Spleen (tissue), 7 donors: ENCODE measurements around the gene TMEM212.

Experiments used
- CTCF ChIP-seq, 11 experiments: fragments of 200-600 bp in 7 of 11; fragments of 450-650 bp in 4 of 11; sonication (generic) in 4 of 11; IDR thresholded peaks in 8 of 11; conservative IDR thresholded peaks in 3 of 11; 1 replicate in 7 of 11; 2 replicates in 4 of 11; pipeline versions ENCODE4 v1.4.0 to v1.8.0; 2016 to 2021; ENCODE audit warnings: antibody characterized with exemption in 11 of 11, inconsistent platforms in 4 of 11, mild to moderate bottlenecking in 1 of 11
- POLR2A ChIP-seq, 3 donors: fragments of 450-650 bp; IDR thresholded peaks; one replicate each; pipeline ENCODE4 v1.5.1; 2017; ENCODE audit warnings: antibody characterized with exemption in 3 of 3, mild to moderate bottlenecking in 1 of 3
- POLR2AphosphoS5 ChIP-seq, 3 donors: sonication (generic); formaldehyde crosslinking; IDR thresholded peaks; one replicate each; pipeline ENCODE4 v1.5.1; 2017; ENCODE audit warnings: antibody characterized with exemption in 3 of 3
- donor health status: DM: no; HTN: no; CAD: no; lungs with moderate emphysema.
- donor health status: DM: no; HTN: no; CAD: no.
- donor health status: DM: no; HTN: no; CAD: no.

- TF ChIP-seq CTCF (IDR thresholded peaks at IDR 0.05 in 8 of 11, conservative IDR thresholded peaks at IDR 0.05 in 3 of 11) (no peak), POLR2AphosphoS5 (IDR thresholded peaks at IDR 0.05) (no peak), POLR2A (IDR thresholded peaks at IDR 0.05) (no peak)
These were observed 45.3 kb downstream of the TMEM212 start for GRCh38 chr3:171888466-171888865.
